Measurements from ENCODE around the gene MYD88.

- TF ChIP-seq CTCF (optimal IDR thresholded peaks at IDR 0.05 in 1 of 3, IDR thresholded peaks at IDR 0.05 in 1 of 3, conservative IDR thresholded peaks at IDR 0.05 in 1 of 3; ENCODE audit: extremely low read depth in 1 of 3, insufficient read depth in 2 of 3, low read length in 3 of 3): no peak
- no peak for TF ChIP-seq EZH2 (IDR thresholded peaks at IDR 0.05; ENCODE audit: low read length)
Observed at GRCh38 chr3:38121832-38122461, 16.5 kb upstream of the MYD88 start.
